ENCODE measurements around the gene CNNM3. TPM values are rescaled to one million over a fixed set of nuclear protein-coding genes. Genes with fewer than 3 reads are reported as not detected.
"Not testable (repeated sequence)": the region's sequence is repeated elsewhere in the genome, so short reads cannot be mapped to it uniquely, and the experiment has no call there.

CNNM3 gene
- polyA plus RNA-seq, 5 donors: 26.7 to 37.9 (median 33.4) TPM

GRCh38 chr2:96861074-96861473 lies 45.0 kb downstream of the CNNM3 start:
- DNase-seq: no peak

DNA sequence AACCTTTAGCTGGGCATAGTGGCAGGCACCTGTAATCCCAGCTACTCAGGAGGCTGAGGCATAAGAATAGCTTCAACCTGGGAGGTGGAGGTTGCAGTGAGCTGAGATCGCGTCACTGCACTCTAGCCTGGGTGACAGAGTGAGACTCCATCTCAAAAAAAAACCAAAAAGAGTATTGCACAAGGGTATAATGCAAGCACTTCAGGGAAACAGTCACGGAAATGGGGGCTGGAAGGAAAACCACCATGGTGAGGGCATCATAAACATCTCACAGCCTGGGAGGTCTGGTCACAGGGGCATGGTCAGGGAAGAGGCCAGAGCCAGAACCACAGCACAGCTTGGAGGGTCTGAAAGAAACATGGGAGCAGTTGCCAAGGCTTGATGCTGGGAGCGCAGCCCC lies 47.0 kb downstream of the CNNM3 start:
- DNase-seq: not testable (repeated sequence)

GRCh38 chr2:96863575-96864342 lies 47.7 kb downstream of the CNNM3 start:
- no peak for DNase-seq

DNA sequence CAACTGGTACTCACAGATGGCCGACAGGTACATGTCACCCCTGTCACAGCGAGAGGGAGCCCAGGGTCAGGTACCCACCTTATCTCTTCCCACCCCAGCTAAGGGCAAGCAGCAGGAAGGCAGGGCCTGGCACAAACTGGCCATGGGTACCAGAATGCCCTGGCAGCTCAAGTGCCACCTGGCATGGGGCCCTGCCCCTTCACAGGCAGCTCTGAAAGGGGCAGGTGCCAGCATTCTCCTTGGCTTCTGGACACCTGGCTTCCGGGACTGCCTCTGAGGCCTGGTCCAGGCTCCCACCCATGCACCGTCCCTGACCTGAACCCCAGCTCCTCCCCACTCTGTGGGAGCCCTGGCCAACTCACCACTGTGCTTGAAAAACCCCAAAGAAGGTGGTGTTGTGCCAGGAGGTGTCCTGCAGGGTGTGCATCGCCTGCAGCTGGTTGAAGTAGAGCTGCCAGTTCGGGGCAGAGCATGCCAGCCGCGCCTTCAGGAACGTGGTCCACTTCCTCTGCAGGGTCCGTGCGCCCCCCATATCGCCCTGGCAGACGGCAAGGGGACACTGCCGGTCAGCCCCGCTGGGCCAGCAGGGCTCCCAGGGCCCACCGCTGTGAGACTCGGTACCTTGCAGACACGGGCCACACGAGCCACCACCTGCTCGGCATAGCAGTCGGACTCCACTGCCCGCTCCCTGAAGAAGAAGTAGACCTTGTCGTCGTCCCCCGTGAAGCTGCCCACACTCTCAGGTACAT lies 48.4 kb downstream of the CNNM3 start:
- DNase-seq: no peak

DNA sequence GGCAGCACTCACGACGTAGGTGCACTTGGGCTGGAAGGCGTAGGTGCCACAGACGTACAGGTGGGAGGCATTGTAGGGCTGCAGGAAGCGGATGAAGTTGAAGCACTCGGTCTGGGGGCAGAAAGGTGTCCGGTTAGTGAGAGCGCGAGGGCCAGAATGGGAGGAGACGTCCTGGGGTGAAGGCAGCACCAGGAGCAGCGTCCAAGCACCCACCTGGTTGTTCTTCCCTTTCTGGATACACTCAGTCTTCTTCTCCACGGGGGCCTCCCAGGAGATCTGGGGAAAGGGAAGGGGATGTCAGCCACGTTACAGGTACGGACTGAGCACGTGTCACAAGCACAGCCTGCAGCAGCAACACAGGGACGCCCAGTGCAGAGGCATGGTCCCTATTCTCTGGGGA lies 49.6 kb downstream of the CNNM3 start:
- no peak for DNase-seq

- no peak for DNase-seq
Observed at GRCh38 chr2:96866149-96866548, 50.1 kb downstream of the CNNM3 start.

DNA sequence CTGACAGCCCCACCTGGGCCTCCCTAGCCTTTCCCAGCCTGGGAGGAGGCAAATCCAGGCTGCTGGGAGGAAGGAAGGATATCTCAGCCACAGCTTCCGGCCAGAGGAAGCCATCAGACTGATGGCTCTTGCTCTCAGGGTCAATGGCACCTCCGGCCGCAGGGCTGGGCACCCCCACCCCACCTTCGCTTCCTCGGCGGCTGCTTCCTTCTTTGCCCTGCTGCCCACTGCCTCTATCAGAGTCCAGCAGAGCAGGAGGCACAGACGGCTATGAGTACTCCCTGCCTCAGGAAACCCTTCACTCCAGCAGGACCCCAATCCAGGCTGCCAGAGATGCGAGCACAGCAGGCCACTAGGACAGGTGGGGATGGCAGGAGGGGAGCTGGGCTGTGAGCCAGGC lies 50.5 kb downstream of the CNNM3 start:
- DNase-seq: no peak

GRCh38 chr2:96866986-96867755 lies 51.1 kb downstream of the CNNM3 start:
- DNase-seq: no peak

GRCh38 chr2:96867756-96868554 lies 51.9 kb downstream of the CNNM3 start:
- DNase-seq: no peak

DNA sequence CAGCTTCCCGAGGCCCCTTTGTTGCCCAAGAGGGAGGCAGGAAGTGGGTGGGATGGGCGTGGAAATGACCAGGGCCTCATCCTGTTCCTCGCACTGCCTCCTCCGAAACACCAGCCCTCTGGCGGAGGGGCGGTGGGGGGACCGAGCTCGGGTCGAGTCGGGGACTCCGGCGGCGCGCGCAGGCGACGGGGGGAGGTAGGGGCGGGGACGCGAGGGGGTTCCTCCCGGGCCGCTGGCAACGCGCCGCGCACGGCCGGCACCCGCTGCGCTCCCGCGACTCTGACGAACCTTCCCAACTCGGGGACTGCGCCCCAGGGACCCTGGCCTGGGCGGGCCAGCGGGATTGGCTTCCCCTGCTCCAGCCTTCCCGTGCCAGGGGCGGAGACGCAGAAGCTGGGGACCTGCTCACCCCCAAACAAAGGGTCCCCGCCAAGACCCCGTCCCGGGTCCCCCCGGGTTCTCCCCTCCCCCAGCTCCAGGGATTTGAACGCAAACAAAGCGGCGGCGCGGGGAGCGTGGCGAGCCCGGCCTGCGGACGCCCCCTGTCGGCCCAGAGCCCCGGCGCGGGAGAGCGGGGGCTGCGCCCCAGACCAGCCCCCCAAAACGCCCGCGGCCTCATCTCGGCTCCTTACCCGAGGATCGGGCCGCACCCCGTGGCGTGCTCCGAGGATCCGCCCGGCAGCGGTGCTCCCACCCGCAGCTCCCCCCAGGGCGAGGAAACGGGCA lies 52.6 kb downstream of the CNNM3 start:
- DNase-seq: peak; percentile 93

- peak; percentile 81 to 84 for DNase-seq
Observed at GRCh38 chr2:96869281-96869821, 53.3 kb downstream of the CNNM3 start.

- peak in 1 of 2 donors; percentile 74 for DNase-seq
Observed at GRCh38 chr2:96869822-96870625, 54.0 kb downstream of the CNNM3 start, which contains the start of gene SEMA4C. Gene SEMA4C (minus strand): TSS chr2:96870080. CDS start chr2:96867886, 2,194 bp downstream.

DNA sequence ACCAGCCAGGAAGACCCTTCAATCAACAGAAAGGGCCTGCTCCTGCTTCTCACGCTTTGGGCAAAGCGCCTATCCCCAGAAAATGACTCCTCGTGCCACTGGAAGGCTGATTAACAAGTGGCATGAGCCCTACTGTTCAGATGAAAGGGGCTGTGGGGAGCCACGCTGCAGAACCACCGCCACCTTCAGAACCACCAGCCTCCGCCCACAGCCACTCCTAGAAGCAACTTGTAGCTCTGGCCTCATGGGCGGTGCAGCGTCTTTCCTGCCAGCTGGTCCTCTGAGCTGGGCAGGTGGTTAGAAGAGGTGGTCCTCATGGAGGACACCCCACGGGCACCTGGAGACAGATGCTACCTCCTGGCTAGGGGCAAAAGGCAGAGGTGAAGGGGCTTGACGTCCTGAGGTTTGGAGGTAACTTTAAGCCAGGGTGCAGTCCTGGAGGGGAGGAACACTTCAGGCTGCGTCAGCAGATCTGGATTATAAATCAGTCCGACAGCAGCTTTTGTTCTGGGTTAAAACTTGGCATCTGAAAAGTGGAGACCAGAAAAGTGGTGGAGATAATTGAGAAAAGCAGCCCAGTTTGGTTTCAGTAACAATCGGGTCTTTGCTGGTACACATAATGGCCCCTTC lies 54.7 kb downstream of the CNNM3 start:
- no peak for DNase-seq

DNA sequence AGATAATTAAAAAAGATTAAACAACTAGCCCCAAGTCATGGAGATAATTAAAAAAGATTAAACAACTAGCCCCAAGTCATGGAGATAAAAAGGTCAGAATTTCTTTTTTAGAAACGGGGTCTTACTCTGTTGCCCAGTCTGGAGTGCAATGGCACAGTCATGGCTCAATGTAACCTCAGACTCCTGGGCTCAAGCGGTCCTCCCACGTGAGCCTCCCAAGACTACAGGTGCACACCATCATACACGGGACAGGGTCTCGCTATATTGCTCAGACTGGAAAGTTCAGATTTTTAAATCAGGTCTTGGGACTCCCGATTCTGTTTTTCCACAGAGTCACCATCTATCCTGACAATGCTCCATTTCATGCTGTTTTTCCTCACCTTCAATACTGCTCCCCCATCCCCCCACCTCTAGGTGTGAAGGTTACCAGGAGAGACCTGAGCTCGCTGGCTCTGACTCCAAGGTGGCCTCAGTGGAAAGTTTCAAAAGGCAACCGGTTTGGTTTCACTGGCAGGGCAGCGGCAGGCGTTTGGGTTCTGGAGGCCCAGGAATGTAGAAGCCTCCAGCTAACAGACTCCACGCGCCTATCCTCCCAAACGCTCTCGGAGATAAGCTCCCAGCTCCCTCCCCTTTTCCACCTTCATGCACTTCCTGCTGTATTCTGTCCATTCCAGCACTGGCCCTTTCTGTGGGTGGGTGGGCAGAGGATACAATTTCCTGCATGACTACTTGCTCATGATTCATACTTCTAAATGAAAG lies 56.7 kb downstream of the CNNM3 start:
- no peak for DNase-seq

GRCh38 chr2:96873651-96874096 lies 57.6 kb downstream of the CNNM3 start:
- DNase-seq: no peak

GRCh38 chr2:96874198-96874831 lies 58.2 kb downstream of the CNNM3 start:
- DNase-seq: no peak

DNA sequence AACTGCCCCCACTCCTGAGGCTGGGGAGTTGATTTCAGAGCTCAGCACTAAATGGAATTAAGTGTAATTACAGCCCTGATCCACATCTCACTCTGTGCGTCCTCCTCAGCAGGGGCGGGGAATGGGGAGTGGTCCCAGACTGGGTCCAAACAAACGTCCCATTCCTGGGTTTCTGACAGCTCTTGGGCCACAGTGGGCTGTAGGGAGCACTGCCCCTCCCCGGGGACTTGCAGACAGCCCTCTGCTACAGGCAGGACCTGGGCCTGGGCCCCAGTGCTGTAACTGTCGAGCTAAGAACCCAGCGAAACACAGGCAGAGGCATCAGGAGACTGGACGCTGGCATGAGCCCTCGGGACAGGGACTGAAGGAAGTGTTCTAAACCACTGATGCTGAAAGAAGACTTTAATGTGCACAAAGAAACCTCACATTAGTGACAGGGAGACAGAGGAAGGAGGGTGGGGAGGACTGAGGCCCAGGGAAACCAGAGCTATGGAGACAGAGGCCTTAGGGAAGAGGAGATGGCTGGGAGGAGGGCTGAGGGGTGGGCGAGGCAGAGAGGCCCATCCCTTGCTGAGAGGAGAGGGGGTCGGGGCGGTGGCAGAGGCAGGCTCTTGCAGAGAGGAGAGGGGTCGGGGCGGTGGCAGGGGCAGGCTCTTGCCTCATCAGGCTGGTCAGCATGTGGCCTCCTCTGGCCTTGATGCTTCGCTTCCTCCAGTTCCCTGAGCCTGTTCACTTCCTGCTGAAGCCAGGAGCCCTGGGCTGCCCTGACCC lies 59.6 kb downstream of the CNNM3 start:
- DNase-seq: no peak

All from right lung (tissue), 5 donors.